HG03039 (cell line): ENCODE results near the gene MIER2.
"Not testable (repeated sequence)": the region's sequence is repeated elsewhere in the genome, so short reads cannot be mapped to it uniquely, and the experiment has no call there.

Experiments
- ATAC-seq: cut with Tn5 transposase; IDR thresholded peaks from one replicate; pipeline ENCODE4 v1.9.1; 2021; ENCODE audit warnings: mild to moderate bottlenecking, moderate library complexity; ENCODE audit not compliant: unreplicated experiment

Gene MIER2

GRCh38 chr19:291006-291521 lies 53.5 kb downstream of the MIER2 start, which contains the start of gene PLPP2:
PLPP2 (minus strand) TSS chr19:291403; CDS start chr19:291336, 67 bp downstream.
- no peak for ATAC-seq

- ATAC-seq, result no peak
These were observed 54.1 kb downstream of the MIER2 start for GRCh38 chr19:290372-291005.

DNA sequence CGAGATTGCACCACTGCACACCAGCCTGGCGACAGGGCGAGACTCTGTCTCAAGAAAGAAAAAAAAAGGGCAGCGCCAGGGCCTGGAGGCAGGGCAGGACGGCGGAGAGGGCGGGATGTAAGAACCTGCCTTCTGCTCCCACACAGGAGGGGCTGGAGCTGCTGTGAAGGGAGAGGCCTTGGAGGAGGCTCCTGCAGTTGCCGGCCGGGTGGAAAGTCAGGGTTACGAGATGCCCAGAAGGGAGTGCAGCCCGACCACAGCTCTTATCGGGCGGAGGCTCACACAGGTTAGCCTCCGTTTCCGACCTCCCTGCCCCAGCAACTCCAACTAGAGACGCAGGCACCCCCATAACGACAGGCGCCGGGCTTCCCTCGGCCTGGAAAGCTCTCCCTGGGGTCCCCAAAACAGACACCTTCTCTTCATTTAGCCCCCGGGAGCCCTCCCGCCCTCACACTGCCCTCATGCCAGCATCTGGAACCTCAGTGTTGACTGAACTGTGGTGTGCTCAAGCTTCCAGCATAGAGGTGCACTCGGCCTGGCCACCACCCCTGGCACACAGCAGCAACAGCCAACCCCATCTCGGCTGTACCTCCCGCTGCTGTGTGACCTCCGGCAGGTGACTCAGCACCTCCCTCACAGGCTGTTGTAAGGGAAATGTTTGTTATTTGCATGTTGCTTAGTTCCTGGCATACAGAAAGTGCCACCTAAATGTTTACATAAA lies 54.8 kb downstream of the MIER2 start:
- ATAC-seq, result no peak

DNA sequence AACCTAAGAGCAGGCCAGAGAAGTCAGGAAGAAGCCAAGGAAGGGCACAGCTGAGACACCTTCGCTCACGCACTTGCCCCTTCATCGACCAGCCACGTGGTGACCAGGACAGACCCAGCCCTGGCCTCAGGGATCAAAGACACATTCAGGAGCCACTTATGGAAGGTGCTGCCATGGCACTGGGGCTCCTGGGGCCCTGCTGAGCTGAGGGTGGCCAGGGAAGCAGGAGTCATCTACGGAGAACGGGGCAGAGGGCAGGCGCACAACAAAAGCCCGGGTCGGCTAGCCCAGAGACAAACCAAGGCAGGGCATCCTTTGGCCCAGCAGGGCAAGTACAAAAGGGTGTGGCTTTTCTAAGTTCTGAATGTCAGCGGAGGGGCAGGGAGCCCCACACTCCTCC lies 55.7 kb downstream of the MIER2 start:
- no peak for ATAC-seq

- ATAC-seq, result no peak
These were observed 57.2 kb downstream of the MIER2 start for GRCh38 chr19:287381-287871.

GRCh38 chr19:283395-283794 lies 61.2 kb downstream of the MIER2 start:
- ATAC-seq, result no peak

GRCh38 chr19:282501-282900 lies 62.1 kb downstream of the MIER2 start:
- ATAC-seq, result no peak

- ATAC-seq, result no peak
These were observed 62.6 kb downstream of the MIER2 start for GRCh38 chr19:281992-282391.

DNA sequence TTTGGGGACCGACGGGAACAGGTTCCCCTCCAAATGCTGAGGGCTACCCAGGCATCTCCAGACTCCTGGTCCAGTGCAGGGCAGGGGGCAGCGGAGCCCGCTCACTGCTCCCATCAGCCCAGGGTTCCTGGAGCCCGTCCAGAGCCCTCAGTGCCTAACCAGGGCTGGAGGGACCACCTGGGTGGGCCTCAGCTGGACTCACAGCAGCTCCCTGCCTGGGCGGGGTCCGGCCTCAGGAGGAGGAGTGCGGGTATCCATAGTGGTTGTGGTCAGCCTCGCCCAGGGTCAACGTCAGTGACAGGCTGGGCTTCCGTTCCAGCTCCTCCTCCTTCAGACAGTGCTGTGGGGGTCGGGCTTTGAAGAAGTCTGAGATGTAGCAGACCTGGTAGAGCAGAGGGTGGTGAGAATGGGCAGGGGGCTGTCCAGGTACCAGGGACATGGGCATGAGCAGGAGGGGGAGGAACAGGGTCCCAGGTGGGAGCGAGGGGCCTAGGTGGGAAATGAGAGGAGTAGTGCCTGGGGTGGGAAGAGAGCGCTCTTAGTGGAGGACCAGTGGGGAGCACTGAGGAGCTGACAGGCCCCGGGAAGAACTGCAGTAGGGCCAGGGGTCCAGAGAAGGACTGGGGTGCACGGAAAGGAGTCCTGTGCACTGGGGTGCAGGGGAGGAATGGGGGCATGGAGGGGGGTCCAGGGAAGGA lies 63.3 kb downstream of the MIER2 start:
- ATAC-seq, result no peak

DNA sequence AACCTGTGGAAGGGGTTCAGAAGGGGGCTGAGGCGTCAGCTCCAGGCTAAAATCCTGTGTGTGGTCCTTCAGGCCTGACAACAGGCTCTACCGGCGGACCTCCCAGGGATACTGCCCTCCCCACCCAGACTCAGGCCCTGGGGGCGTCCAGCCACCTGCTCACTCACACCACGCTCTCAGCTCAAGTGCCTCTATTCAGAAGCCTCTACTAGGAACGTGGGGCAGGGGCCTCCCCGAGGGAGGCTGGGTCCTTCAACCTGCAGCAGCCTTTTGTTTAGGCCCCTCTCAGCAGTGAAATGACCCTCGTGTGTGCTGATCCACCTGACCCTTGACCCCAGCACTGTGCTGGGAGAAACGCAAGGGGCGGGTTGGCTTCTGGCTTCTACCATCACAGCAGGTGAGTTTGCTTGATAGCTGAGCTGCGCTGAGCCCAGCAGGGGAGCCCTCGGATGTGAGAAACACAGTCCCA lies 64.0 kb downstream of the MIER2 start:
- no peak for ATAC-seq

DNA sequence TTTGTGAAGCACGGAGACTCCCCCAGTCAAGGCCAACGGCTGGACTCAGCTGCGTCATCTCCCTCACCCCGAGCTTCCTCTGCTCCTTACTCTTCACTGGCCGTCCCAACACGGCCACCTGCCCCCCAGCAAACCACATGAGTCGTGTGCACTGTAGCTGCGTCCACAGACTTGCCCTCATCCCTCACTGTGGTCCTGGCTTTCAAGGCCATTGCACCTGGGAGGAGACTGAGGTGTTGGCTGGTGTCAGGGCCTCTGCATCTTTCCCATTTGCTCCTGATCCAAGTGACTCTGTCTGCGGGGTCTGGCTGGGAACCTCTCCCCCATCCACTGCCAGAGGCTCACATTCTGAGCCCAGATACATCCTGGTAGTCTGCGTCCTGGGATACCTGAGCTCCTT lies 64.9 kb downstream of the MIER2 start:
- no peak for ATAC-seq

DNA sequence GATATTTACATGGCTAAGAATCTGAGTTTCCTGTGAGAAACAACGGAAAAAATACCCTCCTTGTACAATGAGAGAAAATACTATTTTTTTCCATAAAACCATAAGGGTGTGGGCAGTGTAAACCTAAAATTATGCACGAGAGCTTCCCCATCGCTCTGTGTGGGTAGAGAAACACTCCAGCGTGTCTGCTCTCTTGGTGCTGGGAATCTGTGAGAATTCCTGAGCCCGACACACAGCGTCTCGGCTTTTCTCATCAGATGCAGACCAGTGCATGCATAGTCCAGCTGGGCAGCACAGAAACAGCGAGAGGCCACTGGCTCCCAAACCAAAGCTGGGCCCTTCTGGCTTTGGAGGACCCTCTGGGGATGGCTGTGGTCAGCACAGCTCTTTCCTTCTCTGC lies 65.4 kb downstream of the MIER2 start:
- ATAC-seq, result no peak

- no peak for ATAC-seq
These were observed 66.9 kb downstream of the MIER2 start for GRCh38 chr19:277581-278165.

GRCh38 chr19:277131-277530 lies 67.5 kb downstream of the MIER2 start:
- ATAC-seq, result no peak

DNA sequence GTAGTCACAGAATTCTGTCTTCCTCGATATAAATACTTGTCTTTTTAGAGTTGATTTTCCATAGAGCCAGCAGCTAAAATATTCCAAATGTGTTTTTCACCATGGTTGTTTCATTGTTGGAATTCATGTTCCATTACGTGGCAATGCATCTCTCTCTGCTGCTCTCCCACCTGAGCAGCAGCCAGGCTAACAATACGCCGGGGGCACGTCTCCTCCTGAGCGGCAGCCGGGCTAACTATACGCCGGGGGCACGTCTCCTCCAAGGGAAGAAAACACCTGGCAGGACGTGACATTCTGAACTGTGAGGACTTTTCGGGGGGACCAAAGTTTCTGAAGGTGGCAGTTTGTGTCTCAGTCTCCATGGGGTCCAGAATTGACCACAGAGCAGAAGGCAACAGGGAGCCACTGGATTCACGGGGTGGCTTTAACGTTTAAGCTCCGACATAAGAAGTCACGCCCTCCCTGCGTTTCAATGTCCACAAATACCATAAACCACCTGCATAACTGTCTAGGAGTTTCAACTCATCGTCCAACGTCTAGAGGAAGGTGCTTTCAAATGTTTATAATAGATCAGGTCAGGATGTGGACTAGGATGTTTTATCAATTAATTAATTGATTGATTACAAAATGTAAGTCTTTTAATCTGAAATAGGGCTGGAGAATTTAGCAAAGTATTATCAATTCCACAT lies 68.5 kb downstream of the MIER2 start:
- ATAC-seq, result no peak

- ATAC-seq, result no peak
These were observed 69.6 kb downstream of the MIER2 start for GRCh38 chr19:275000-275399.

- no peak for ATAC-seq
These were observed 71.2 kb downstream of the MIER2 start for GRCh38 chr19:273393-273792.

DNA sequence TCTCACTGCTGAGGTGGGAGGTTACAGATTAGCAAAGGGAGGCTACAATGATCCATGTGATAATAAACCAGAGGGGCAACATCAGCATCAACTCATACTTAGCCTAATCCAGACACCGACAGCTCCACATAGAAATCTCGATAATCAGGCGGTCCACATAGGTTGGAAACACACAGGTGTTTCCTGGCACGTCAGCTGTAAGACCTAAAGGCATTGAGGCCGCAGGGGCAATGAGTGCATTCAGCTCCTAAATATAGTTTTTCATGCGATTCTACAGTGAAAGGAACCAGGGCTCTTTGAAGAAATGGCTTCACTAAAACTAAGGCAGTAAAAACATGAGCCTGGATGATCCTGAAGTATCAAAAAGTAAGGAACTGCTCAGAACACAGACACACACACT lies 72.7 kb downstream of the MIER2 start:
- ATAC-seq, result no peak

- not testable (repeated sequence) for ATAC-seq
These were observed 73.8 kb downstream of the MIER2 start for GRCh38 chr19:270766-271318.

DNA sequence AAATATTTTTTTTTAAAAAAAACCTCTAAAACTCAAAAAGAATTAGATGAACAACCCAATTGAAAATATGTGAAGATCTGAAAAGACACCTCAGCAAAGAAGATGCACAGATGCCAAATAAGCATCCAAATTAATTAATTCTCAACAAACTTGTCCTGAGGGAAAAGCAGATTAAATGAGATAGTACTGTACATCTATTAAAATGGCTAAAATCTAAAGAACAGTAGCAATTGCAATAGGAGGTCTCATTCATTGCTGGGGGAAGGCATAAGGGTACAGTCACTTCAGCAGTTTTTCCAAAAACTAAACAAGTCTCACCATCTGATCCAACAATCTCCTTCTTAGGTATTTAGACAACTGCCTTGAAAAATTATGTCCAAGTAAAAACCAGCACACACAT lies 75.4 kb downstream of the MIER2 start:
- no peak for ATAC-seq
